Peyer's patch (tissue), 4 donors: Measurements from ENCODE around the gene EXOC3. TPM values are rescaled to one million over a fixed set of nuclear protein-coding genes. Genes with fewer than 3 reads are reported as not detected.

Experiments
- DNase-seq, 3 donors: peaks; one replicate each; pipeline ENCODE4 v3.0.0-alpha.2; 2017 to 2019
- H3K27ac ChIP-seq, 4 donors: fragments of 200-600 bp; sonication (generic); one replicate each; pipeline ENCODE4 v1.5.1; 2016 to 2019
- H3K27me3 ChIP-seq, 2 donors: fragments of 200-600 bp; sonication (generic); one replicate each; pipeline ENCODE4 v1.5.1; 2019
- H3K36me3 ChIP-seq, 3 donors: fragments of 200-600 bp; sonication (generic); one replicate each; pipeline ENCODE4 v1.5.1; 2016 to 2019
- H3K4me1 ChIP-seq, 4 donors: fragments of 200-600 bp; sonication (generic); one replicate each; pipeline ENCODE4 v1.5.1; 2016 to 2019
- H3K4me3 ChIP-seq, 4 donors: fragments of 200-600 bp; sonication (generic); 1 replicate in 3 of 4; 2 replicates in 1 of 4; pipeline ENCODE4 v1.5.1; 2016 to 2019; ENCODE audit warnings: mild to moderate bottlenecking in 1 of 4
- H3K9me3 ChIP-seq, 4 donors: fragments of 200-600 bp; sonication (generic); one replicate each; pipeline ENCODE4 v1.5.1; 2016 to 2019; ENCODE audit warnings: mild to moderate bottlenecking in 1 of 4
- POLR2A ChIP-seq, 2 donors: fragments of 450-650 bp; IDR thresholded peaks; one replicate each; pipeline ENCODE4 v1.5.1; 2017; ENCODE audit warnings: antibody characterized with exemption in 2 of 2, mild to moderate bottlenecking in 2 of 2, moderate library complexity in 2 of 2
- total RNA-seq, 4 donors: library from RNA; depleted of rRNA; stranded (reverse); fragments of >200 nt; gene quantifications; one replicate each; pipeline ENCODE4 v1.1.0, GENCODE V29; 2016
- TF ChIP-seq, protein P1 (sequence below), 6 experiments: fragments of 450-650 bp in 4 of 6; fragments of 200-600 bp in 2 of 6; sonication (generic) in 1 of 6; IDR thresholded peaks; one replicate each; pipeline ENCODE4 v1.5.1; 2017 to 2019; ENCODE audit warnings: antibody characterized with exemption in 6 of 6, mild to moderate bottlenecking in 3 of 6, moderate library complexity in 1 of 6

The EXOC3 gene
- total RNA-seq, 4 donors from 2014 or later: 74.3 to 201 (median 141) TPM

DNA sequence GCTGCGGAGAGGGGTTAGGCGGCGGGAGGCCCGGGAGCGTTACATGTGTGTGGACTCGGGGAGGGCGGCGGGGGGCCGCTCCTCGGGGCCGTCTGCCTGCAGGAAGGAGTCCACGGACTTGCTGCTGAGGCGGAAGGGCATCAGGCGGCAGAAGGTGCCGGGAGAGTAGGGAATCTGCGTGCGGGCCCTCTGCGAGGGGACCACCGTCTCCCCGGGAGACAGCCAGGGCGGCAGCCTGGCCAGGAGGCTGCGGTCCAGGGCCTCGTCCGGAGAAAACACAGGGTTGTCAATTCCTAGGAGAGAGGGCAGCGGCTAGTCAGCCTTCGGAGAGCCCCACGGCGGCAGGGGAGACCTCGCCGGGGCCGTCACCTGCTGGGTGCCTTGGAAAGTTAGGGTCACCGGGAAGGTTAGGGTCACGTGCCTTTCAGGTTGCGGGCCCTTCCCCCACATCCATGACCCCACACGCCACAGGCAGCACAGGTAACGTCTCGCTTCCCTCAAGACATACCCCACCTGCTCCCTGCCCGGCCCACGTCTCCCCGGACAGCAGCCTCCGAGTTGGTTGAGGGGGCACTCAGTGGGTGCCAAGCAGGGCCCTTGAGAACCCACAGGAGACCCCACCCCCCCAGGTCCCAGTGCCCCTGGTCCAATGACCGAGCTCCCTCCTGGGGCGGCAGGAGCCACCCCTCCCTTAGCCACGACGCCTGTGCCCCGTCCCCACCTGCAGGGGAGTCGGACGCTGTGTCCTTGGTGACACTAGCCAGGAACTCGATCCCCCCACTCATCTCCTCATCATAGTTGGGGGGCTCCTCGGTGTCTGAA, 32.1 kb downstream of the EXOC3 start:
- H3K27me3 ChIP-seq: no peaks in the 10 kb centered on the region
- peaks cover 0 to 43% (median 17%) of the 10 kb centered on the region in 4 donors for H3K4me1 ChIP-seq
- no peak overlapping the region for H3K27ac ChIP-seq
- H3K4me3 ChIP-seq: peak overlapping the region in 3 of 4 donors; percentile 9 to 83 (median 38)
- peaks cover 0 to 12% (median 0%) of the 10 kb centered on the region in 3 donors for H3K36me3 ChIP-seq
- TF ChIP-seq POLR2A (IDR thresholded peaks at IDR 0.05): no peak
- TF ChIP-seq, protein P1, sequence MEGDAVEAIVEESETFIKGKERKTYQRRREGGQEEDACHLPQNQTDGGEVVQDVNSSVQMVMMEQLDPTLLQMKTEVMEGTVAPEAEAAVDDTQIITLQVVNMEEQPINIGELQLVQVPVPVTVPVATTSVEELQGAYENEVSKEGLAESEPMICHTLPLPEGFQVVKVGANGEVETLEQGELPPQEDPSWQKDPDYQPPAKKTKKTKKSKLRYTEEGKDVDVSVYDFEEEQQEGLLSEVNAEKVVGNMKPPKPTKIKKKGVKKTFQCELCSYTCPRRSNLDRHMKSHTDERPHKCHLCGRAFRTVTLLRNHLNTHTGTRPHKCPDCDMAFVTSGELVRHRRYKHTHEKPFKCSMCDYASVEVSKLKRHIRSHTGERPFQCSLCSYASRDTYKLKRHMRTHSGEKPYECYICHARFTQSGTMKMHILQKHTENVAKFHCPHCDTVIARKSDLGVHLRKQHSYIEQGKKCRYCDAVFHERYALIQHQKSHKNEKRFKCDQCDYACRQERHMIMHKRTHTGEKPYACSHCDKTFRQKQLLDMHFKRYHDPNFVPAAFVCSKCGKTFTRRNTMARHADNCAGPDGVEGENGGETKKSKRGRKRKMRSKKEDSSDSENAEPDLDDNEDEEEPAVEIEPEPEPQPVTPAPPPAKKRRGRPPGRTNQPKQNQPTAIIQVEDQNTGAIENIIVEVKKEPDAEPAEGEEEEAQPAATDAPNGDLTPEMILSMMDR (IDR thresholded peaks at IDR 0.05): no peak
- H3K9me3 ChIP-seq: no peaks in the 10 kb centered on the region
- peak in 2 of 3 donors; percentile 47 to 56 for DNase-seq

DNA sequence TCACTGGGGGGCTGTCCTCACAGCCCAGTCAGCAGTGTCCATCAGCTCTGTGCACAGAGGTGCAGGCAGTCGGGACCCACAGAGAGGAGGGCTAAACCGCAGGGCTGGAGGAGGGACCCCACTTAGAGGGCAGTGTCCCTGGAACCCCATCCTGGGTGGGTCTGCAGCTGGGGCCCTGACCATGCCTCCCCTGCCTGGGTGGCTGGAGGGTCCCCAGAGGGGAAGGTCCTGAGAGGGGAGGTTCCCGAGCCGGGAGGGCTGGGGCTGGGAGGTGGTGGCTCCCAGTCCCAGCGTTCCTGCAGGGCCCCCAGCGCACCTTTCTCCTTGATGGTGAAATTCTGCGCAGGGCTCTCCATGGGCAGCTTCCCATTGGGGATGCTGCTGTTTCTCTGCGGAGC, 32.7 kb downstream of the EXOC3 start:
- peak in 1 of 3 donors; percentile 38 for DNase-seq
- Histone ChIP-seq H3K4me3 (no peak overlapping the region), H3K9me3 (no peaks in the 10 kb centered on the region), H3K27ac (no peak overlapping the region), H3K36me3 (peaks cover 0 to 10% (median 0%) of the 10 kb centered on the region in 3 donors), H3K4me1 (peaks cover 0 to 43% (median 17%) of the 10 kb centered on the region in 4 donors), H3K27me3 (no peaks in the 10 kb centered on the region)
- no peak for TF ChIP-seq POLR2A (IDR thresholded peaks at IDR 0.05)
- TF ChIP-seq, protein P1 (IDR thresholded peaks at IDR 0.05): no peak

GRCh38 chr5:476102-476813, 33.3 kb downstream of the EXOC3 start:
- Histone ChIP-seq H3K4me3 (no peak overlapping the region), H3K27me3 (no peaks in the 10 kb centered on the region), H3K4me1 (peaks cover 0 to 39% (median 16%) of the 10 kb centered on the region in 4 donors), H3K27ac (no peak overlapping the region), H3K9me3 (no peaks in the 10 kb centered on the region), H3K36me3 (peaks cover 0 to 6% (median 0%) of the 10 kb centered on the region in 3 donors)
- TF ChIP-seq POLR2A (IDR thresholded peaks at IDR 0.05): no peak
- TF ChIP-seq, protein P1 (IDR thresholded peaks at IDR 0.05): no peak
- DNase-seq: no peak

DNA sequence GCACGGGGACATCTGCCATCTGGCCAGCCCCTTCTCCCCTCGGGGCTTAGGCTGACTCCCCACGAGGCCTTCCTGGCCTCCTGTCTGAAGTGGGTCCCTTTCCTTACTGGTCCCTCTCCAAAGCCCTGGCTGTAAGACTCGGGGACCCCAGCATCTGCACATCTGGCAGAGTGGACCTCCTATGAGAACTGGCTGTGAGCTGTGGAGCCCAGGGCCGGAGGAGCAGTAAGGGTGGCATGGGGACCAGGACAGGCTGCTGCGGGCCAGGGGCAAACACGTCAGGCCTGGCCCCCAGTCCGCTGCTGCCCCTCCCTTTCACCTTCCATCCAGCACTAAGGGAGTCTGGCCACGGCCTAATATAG, 33.8 kb downstream of the EXOC3 start:
- peaks cover 0 to 34% (median 11%) of the 10 kb centered on the region in 4 donors for H3K4me1 ChIP-seq
- H3K36me3 ChIP-seq: peaks cover 0 to 6% (median 0%) of the 10 kb centered on the region in 3 donors
- TF ChIP-seq POLR2A (IDR thresholded peaks at IDR 0.05): no peak
- TF ChIP-seq, protein P1 (IDR thresholded peaks at IDR 0.05): no peak
- H3K9me3 ChIP-seq: no peaks in the 10 kb centered on the region
- H3K27me3 ChIP-seq: no peaks in the 10 kb centered on the region
- no peak for DNase-seq
- H3K4me3 ChIP-seq: no peak overlapping the region
- no peak overlapping the region for H3K27ac ChIP-seq

DNA sequence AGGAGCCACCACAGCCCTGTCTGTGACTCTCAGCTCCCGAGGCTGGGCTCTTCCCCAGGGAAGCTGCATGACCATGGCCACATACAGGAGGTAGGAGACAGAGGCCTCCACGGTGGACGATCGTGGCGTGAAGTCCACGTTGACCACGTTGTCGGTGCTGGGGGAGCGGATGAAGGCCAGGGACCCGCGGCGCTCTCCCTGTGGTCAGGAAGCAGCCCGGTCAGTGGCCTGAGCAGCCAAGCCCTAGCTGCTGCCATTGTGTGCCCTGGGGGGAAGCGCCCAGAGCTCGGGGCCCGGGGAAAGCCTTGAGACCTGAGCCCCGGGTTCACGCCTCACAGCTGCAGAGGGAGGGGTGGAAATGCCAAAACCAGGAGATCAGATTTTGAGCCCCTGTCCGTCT, 34.3 kb downstream of the EXOC3 start:
- Histone ChIP-seq H3K27ac (no peak overlapping the region), H3K4me3 (no peak overlapping the region), H3K4me1 (peaks cover 0 to 29% (median 7%) of the 10 kb centered on the region in 4 donors), H3K27me3 (no peaks in the 10 kb centered on the region), H3K9me3 (no peaks in the 10 kb centered on the region), H3K36me3 (peaks cover 0 to 6% (median 0%) of the 10 kb centered on the region in 3 donors)
- no peak for TF ChIP-seq POLR2A (IDR thresholded peaks at IDR 0.05)
- TF ChIP-seq, protein P1 (IDR thresholded peaks at IDR 0.05): no peak
- no peak for DNase-seq
